ENCODE data around the gene TNP1.

DNA sequence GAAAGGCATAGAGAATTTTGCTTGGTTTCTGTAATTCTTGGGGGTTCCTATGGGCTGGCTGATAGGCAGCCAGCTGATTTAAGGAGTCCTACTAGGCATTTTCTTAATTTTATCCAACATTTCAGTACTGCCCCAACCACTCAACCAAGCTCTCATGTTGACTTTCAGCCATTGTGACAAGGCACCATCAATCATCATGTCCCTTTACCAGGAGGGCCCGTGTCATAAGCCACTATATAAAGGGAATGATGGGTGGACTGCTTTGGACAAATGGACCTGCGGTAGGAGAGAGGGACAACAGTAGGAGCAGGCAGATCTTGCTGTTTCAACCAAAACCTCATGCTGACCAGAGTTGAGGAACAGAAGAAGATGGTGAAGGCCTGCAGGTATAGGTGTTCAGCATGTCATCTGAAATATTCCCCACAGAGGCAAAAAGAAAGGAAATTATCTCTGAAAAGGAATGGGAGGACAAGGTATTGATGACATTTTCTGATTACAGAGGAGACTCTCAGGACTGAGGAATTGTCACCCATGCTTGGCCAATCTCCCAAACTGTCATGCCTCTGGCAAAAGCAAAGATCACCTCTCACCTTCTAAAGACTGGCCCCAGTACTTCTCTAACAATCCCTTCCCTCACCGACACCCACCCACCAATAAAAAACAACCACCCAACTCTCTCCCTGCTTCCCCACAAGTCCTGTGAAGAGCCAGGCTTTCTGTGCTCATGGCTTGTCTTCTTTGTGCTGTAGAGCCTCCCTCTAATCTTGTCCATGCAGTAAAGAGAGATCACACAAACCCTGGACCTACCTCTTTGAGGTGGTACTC, 10.9 kb upstream of the TNP1 start:
- TF ChIP-seq, protein P1, sequence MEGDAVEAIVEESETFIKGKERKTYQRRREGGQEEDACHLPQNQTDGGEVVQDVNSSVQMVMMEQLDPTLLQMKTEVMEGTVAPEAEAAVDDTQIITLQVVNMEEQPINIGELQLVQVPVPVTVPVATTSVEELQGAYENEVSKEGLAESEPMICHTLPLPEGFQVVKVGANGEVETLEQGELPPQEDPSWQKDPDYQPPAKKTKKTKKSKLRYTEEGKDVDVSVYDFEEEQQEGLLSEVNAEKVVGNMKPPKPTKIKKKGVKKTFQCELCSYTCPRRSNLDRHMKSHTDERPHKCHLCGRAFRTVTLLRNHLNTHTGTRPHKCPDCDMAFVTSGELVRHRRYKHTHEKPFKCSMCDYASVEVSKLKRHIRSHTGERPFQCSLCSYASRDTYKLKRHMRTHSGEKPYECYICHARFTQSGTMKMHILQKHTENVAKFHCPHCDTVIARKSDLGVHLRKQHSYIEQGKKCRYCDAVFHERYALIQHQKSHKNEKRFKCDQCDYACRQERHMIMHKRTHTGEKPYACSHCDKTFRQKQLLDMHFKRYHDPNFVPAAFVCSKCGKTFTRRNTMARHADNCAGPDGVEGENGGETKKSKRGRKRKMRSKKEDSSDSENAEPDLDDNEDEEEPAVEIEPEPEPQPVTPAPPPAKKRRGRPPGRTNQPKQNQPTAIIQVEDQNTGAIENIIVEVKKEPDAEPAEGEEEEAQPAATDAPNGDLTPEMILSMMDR (IDR thresholded peaks at IDR 0.05): no peak
- no peak for TF ChIP-seq POLR2A (IDR thresholded peaks at IDR 0.05)
